ENCODE results near the gene PFKFB4.

GRCh38 chr3:48476426-48477053 lies 80.1 kb downstream of the PFKFB4 start:
- TF ChIP-seq CTCF (conservative IDR thresholded peaks at IDR 0.05; ENCODE audit: low read depth in 2 of 2) (no peak), EZH2 (IDR thresholded peaks at IDR 0.05; ENCODE audit: low read depth, unreplicated experiment) (no peak), EZH2phosphoT487 (IDR thresholded peaks at IDR 0.05; ENCODE audit: unreplicated experiment) (no peak)
